Stimulated activated naive CD8-positive, alpha-beta T cell treated with anti-CD3 and anti-CD28 coated beads, Interleukin-15, Interleukin-2, amounts not matched to agents 100 U/mL and 50 U/mL, for 24 hours (primary cell): ENCODE results near the gene C1orf50.
"Not testable (repeated sequence)": the region's sequence is repeated elsewhere in the genome, so short reads cannot be mapped to it uniquely, and the experiment has no call there.

Experiments used
- ATAC-seq: fragments of 150-1000 bp; cut with Tn5 transposase; one replicate; pipeline ENCODE4 v1.10.0; 2021
- DNase-seq: peaks from one replicate; pipeline ENCODE4 v3.0.0; 2021

The C1orf50 gene

DNA sequence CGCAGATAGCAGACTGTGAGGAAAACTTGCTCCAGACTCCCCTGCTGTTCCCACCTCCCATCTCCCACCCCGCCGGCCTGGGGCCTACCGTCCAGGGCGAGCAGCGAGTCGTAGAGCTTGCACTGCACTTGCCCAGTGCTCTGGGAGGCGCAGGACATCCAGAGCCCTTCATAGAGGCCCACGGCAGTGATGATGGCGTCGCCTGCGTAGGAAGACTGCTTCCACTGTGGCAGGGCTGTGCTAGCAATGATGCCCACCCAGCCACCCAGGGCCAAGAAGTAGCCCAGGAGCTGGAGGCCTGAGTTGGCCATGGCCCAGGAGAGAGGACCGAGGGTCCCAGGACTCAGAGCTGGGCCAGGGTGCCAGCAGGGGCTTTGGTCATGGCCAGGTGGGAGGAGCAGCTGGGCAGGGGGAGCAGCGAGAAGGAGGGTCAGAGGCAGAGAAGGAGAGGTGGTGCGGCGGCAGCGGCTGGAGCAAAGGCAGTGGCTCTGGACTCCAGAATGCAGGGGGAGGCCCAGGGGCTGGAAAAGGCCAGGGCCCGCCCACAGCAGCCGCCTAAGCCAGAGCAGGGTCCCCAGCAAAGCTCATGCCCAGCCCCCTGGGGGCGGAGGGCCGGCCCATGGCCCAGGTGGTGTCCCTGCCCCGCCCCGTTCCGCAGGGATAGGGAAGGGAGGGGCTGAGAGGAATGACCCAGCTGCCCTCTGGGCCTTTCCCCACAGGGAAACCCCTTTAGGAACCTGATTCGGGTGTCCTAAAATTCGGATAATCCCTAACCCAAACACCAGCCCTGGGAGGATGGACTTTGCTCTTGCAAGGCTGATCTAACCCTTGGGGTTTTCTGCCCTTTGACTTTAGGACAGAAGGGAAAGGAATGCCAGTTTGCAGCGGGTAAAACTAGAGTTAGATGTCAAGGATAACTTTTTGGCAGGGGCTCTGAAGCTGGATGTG is 27.0 kb upstream of the C1orf50 start, which contains the start of gene CLDN19:
Gene CLDN19 (minus strand): TSS at position 484 of the 948 bp plus-strand sequence. CDS start 173 bp downstream, at position 311.
- DNase-seq (no peak), ATAC-seq (no peak)

DNA sequence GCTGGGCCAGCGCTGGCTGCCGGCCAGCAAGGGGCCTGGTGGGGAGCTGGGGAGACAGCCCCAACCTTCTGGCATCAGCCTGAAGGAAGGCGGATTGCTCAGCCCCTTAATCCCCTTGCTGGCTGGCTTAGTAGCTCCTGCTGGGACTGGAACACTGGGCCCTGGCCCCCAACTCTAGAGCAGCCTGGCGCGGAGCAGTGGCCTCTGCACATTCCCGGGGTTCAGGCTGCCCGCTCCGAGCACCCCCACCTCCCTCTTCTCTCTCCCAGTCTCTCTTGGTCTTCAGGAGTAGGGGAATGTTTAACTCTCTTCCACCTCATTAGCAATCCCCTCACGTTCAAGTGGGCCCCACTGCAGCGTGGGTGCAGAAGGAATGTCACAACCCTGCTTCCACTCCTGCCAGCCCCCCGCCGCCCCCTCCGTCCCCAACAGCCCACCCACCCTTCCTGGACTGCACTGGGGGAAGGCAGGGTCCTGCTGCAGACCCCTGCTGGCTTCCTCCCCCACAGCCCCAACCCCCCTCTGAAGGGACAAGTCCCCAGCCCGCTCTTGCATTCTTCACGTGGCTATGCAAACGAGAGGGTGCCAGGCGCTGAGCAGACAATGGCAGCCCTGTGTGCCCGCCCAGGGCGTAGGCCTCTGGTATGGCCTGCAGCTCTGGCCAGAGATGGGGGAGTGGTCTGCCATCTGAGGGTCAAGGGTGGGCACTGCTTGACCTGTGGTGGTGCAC is 26.0 kb upstream of the C1orf50 start:
- ATAC-seq: no peak
- no peak for DNase-seq

DNA sequence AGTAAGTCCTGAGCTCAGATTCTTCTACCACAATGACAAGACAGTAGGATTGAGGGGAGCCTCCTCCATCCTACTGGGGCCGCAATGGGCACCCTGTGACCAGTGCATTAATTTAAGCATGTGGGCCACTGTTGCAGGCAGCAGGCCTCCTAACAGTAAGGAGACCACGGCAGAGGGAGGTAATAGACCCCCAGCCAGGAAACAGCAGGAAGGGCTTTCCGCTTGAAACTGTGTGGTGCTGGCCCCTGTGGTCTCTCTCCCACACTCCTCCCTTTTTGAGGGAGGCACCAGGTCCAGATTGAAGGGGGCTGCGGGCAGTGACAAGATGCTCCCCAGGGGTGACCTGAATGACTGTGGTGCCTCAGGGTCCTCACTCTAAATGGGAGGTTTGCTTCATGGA is 25.3 kb upstream of the C1orf50 start:
- no peak for ATAC-seq

DNA sequence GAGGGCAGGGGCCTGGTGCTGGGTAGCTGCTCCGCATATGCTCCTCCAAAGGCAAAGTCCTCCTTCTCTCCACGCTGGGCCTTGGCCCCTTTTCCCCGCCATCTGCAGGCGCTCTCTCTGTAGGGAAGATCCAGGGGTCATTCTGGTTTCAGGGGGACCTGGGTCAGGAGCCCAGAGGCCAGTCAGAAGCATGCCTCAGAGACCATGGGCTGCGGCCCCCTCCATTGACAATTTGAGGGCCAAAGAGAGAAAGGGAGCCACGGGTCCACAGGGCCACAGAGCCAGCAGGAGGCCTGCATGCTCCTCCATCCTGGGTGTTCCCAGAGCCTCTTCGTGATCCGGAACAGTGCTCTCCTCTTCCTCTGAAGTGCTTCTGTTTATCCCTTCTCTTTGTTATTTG is 24.9 kb upstream of the C1orf50 start:
- no peak for ATAC-seq

More for the DNA sequence above, 25.3 kb upstream of the C1orf50 start:
- DNase-seq: no peak

DNA sequence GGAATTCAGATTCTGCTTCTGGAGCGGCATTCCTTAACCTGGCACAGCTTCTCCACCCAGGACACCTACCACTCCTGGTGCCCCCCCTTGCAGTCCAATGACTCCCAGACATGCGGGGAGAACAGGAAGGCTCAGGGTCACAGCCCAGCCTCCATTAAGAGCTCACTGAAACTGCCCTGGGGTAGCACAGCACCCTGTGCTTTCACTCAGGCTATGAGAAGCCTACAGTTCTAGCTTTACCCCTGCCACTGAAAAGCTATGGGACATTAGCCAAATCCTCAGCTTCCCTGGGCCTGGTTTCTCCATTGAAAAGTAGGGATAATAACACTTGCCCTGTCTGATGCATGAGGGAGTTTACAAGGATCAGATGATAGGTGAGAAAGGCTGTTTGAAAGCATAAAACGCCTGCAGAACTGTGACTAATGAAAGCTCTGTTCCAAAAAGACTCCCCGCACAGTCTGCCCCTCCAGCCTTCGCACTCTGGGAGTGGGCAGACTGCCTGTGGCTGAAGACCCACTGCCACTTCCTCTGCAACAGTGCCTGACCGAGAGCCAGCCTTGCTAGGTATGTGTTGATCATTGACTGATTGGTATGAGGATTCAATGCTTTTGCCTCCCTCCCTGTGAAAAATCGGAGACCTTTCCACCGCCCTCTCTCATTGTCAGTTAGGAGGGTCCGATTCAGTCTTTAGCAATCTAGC is 24.3 kb upstream of the C1orf50 start:
- no peak for DNase-seq
- no peak for ATAC-seq

More for the DNA sequence above, 24.9 kb upstream of the C1orf50 start:
- DNase-seq: no peak

DNA sequence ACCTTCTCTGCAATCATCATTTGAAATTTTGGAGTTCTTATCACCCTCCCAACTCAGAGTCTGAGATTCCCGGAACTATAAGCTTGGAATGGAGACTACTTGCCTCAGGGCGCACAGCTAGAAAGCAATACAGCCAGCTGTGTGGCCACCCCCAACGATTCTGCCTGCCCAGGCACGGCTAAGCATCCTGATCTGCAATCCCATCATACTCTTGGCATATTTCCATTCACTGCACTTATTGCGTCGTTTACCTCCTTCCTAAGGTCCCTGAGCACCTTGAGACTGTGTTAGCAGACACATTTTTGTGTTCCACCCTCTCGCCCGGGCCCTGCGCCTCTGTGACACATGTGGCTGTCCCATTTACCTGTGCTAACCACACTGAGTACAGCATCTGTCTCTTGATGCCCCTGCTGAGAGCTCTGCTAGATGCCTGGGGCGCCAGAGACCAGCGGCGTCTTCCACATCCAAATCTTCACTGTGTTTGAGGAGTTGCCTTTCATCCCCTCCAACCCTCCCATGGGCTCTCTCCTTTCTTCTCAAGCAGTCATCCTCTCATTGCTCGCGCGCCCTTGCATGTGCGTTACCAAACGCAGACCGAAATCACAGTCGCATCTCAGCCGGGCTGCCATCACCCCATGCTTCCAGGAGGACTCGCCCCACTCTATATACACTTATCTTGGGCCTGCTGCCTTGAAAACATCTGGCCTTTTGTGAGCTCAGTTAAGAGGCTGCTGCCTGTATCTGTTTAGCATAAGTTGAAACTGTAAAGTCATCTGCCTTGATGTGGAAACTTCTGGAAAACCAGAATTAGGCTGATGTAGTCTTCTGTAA is 23.5 kb upstream of the C1orf50 start:
- no peak for DNase-seq
- no peak for ATAC-seq

DNA sequence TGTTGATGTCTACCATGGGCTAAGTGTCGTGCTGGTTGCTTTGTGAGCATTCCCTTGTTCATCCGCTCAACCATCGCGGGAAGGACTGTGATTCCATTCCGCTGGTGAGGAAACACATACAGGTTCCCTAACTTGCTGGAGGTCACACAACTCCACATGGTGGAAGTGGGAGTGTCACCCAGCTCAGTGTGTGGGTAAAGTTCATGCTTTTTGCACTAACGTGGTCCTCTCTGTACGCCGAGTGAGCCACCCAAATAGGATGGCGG is 23.0 kb upstream of the C1orf50 start:
- DNase-seq (no peak), ATAC-seq (no peak)

DNA sequence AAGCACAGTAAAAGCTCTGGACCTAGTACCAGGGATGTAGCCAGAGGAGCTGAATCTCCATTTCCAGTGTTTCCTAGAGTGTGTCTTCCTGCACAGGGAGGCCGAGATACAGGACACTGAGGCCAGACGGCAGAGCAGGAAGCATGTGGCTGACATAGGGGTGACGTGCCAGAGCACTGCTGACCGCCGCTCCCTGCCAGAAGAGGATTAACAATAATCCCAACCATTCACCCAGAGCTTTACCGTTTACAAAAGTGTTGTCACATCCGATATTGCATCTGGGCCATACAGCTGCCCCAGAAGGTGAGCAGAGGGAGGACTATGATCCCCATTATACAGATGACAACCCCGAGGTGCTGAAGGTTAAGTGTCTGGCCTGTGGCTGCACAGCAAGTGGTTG is 21.2 kb upstream of the C1orf50 start:
- DNase-seq (no peak), ATAC-seq (no peak)

DNA sequence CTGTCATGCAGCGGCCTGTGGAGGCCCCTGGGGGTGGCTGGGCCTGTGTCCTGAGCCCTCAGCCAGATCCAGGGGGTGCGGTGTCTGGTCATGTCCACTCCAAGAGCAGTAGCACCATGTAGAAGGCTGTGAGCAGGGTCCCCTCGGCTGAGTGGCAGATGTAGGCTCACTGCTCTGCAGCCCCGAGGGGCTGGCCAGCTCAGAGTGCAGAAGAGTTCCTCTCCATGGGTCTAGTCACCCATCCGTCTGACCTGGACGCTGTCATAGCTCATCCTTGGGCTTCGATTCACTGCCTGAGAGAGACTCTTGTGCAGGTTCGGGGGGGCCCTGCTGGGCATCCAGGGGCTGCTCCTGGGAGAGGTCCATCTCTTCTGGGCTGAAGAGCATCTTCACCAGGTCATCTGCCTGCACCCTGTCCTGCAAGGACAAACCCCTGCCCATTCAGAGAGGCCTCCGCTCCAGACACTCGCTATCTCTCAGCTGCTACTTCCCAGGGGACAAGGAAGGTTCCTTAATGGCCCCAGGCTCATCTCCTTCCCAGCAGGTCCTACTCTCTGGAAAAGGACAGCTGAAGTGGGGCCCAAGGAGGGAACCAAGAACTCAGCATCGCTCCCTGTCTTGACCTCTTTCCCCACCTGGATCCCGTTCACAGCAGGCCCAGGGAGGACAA is 20.5 kb upstream of the C1orf50 start:
- DNase-seq (no peak), ATAC-seq (no peak)

DNA sequence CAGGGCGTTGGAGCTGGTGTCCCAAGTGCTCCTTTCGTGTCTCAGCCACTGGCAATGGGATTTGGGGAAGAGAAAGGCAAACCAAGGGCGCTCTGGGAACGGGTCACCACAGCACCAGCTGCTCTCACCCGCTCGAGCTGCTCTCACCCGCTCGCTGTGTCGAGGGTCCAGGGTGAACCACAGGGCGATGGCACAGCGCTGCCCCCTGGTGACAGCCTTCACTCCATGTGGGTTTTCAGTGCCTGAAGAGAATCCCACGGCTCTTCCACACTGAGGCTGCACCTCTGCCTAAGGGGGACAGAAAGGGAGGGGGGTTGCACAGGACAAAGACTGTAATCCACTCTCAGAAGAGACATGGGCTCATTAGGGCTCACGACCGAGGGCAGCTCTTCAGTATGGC is 19.9 kb upstream of the C1orf50 start:
- ATAC-seq: no peak
- DNase-seq: peak; percentile 60

DNA sequence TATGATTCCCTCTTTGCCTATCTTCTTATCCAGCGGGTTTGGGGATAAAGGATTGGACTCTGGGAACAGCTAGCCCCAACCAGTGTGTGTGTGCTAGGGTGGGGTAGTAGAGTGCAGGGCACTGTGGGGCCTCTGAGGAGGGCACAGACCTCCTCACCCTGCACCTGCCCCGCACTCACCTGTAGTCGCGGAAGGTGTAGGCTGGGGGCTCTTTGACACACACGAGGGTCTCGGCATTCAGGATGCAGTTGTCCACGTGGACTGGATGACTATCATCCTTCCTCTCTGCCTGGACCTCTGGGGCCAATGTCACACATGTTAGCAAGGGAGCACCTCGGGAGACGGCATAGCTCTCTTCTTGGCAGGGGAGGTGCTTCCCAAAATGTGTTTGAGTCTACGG is 19.0 kb upstream of the C1orf50 start:
- ATAC-seq (peak; percentile 31), DNase-seq (no peak)

DNA sequence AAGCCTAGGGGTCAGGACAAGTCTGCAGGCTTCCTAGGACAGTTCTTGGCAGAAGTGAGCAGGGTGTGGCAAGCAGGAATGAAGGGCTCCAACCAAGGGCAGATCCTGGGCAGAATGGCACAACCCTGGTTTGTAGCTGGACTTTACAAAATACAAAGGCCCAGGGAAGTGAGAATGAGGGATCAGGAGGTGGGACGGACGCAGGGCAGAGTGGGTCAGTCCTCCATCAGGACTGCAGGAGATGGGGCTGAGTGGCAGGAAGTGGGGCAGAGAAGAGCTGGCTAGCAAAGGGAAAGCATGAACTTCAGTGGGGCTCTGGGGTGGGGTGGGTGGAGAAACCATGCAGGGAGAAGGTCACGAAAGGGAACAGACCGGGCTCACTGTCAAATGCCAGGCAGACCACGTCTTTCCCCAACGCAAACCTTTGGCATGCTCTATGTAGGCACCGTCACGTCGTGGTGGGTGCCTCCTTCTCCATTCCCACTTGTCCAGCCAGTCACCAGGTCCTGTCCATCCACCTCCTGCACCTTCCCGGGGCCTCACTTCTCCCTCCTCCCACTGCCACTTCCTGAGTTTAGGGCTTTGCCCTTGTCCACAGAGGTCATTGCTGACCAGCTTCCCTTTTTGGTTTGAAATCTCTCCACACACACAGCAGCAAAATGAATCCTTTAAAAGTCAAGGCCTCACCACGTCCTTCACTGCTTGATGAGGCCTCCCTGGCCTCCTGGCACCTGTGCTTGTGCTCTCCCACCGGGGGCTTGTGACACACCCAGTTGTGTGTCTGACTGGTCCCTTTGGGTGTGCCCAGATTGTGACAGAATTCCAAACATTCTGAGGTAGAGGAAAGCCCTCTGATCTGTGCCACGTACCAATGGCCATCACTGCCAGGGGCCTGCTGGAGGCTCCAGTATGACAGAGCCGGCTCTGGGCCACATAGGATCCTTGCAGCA is 18.3 kb upstream of the C1orf50 start:
- ATAC-seq: no peak
- no peak for DNase-seq

DNA sequence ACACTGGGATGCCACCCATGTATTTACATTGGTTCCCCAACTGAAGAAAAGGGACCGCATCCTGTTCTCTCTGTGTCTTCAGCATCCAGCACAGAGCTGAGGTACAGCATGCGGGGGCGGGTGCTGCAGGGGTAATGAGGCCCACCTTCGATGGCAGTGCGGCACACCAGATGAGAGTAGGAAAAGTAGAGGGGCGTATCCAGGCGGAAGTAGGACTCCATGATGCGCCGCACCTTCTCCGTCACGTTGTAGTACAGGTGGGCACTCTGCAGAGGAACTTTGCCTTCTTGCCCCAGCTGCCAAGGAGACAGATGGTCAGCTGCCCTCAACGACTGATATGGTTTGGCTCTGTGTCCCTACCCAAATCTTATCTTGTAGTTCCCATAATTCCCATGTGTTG is 17.0 kb upstream of the C1orf50 start:
- ATAC-seq (no peak), DNase-seq (no peak)

DNA sequence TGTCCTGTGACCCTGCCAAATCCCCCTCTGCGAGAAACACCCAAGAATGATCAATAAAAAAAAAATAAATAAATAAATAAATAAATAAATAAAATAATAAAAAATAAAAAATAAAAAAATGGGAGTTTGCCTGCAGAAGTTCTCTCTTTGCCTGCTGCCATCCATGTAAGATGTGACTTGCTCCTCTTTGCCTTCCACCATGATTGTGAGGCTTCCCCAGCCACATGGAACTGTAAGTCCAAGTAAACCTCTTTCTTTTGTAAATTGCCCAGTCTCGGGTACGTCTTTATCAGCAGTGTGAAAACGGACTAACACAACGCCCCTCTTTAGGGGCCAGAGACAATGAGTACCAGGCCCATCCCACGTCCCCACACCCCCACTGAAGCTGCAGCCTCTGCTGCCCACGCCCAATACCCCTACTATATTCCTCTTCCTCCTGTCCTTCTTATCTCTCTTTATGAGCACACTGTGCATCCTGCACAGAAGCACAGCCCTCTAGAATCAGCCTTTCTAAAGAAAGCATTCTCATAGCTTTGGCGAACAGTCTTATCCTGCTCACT is 15.5 kb upstream of the C1orf50 start:
- DNase-seq, ATAC-seq: not testable (repeated sequence)

DNA sequence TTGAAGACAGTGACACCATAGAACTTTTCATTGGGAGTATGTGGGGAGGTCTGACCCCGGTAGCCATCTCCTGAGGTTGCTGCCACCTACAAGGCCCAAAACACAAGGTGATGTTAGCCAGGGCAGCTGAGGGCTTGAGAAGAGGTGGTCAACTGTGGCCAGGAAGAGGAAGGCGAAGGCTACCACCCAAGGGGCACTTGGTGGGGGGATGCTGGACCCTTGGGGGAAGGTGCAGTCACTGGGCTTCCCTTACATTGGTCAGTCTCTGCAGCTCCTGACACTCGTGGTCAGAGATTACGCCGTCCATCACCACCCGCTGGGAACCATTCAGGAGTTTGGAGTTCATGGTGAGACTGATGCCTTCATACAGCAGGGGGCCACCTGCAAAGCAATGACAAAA is 14.8 kb upstream of the C1orf50 start:
- ATAC-seq: no peak
- DNase-seq: no peak

DNA sequence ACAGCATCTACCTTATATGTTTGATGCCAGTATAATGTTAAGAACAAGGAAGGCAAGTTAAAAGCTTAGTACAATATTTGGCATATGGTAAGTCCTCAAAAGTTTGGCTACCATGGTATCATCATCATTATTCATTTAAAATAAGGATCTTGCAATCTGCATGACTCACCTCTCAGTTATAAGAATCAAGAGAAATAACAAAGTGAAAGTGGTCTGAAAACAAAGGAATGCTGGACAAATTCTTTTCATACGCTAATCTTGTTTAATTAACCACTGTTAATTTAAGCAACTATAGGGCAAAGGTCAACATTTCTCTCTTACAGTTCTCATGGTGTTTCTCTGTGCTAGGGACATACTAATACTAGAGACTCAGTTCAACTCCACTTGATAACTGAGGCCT is 14.0 kb upstream of the C1orf50 start:
- ATAC-seq: no peak

DNA sequence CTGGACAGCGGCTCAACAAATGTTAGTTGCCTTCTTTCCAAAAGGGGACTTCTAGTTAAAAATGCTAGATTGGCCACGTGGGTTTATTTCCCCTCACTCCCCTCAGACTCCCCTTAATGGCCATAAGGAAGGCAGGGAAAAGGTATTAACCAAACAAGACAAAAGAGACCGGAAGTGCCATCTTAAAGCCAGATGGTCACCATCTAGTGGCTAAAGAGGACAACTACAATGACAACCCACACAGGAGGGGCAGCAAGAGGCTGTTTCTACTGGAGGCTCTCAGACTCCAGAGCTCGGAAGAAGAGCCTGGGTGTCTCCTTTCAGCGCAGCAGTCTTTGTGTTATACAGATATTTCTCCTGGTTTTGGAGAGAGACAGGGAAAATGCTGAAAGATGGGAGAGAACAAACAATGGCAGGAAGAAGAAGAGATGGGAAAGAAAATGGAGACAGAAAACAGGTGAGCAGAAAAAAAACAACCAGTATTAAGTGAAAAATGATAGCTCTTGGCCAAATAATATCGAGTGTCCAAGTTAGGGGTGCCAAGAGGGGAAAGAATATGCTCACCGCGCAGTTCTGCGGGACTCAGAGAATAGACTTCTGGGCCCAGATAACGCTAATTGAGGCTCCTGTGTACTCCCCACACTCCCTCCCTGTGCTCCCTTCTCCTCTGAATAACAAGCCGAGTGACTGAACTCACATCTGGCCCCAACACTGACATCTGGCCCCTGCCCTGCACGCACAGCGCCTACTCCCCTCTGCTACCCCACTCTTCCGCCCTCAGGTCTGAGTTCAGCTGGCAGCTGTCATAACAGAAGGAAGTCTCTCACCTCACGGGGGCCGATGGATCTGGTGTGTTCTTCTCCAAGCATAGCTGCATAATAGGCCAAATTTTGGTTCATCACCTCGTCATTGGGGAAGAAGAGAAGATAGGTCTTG is 9.8 kb upstream of the C1orf50 start:
- no peak for DNase-seq
- ATAC-seq: no peak

More for the DNA sequence above, 14.0 kb upstream of the C1orf50 start:
- DNase-seq: no peak

DNA sequence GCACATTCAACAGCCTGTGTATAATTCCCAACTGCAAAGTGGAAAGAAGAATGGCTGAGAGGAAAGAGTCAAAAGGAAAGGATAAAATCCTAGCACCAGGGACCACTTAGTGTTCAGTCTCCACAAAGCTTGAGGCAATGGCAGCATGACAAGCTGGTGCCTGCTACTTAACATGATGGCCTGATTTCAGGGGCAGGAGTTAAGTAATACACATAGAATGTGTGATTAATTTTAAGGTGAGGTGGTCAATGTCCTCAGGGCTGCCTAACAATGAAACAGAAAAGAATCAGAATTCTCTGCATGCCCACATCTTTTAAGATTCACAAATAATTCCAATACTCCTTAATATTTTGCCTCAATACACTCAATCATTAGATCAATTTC is 9.2 kb upstream of the C1orf50 start:
- no peak for ATAC-seq
- no peak for DNase-seq

DNA sequence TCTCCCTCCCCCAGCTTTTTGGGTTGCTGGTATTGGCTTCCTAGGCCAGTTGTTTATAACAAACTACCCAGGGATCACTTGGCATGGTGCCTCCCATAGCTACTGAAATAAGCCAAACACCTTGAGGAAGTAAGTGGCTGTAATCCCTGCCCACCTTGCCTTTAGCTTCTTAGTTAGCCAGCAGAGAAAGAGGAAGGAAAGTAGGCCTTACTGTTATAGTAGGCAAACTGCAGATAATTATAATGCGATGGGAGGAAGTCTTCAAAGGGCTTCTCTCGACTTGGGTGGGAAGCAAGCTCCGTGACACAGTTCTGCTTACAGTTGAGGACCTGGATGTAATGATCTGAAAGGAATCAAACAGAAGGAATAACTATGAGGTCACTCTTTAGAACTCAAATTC is 8.4 kb upstream of the C1orf50 start:
- no peak for DNase-seq
- no peak for ATAC-seq
